A549 (cell line): ENCODE results near the gene TNFAIP2.

Experiments used
- CTCF ChIP-seq: fragments of >200 bp; sonication (Bioruptor Twin); formaldehyde crosslinking; IDR thresholded peaks from 3 replicates; pipeline ENCODE4 v1.5.1; 2016
- SREBF2 ChIP-seq: fragments of 450-650 bp; IDR thresholded peaks from 2 replicates; pipeline ENCODE4 v1.6.1; 2014; ENCODE audit warnings: mild to moderate bottlenecking, moderate library complexity
- USF2 ChIP-seq: fragments of 450-650 bp; IDR thresholded peaks from 2 replicates; pipeline ENCODE4 v1.6.1; 2014; ENCODE audit warnings: antibody characterized with exemption
- TF ChIP-seq, protein P1 (sequence below): IDR thresholded peaks from 2 replicates; pipeline ENCODE4 v1.6.1; 2012

- TF ChIP-seq, protein P1, sequence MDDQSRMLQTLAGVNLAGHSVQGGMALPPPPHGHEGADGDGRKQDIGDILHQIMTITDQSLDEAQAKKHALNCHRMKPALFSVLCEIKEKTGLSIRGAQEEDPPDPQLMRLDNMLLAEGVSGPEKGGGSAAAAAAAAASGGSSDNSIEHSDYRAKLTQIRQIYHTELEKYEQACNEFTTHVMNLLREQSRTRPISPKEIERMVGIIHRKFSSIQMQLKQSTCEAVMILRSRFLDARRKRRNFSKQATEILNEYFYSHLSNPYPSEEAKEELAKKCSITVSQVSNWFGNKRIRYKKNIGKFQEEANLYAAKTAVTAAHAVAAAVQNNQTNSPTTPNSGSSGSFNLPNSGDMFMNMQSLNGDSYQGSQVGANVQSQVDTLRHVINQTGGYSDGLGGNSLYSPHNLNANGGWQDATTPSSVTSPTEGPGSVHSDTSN, result no peak
- no peak for TF ChIP-seq SREBF2
- TF ChIP-seq USF2, result no peak
- no peak for TF ChIP-seq CTCF
These were observed 32.7 kb upstream of the TNFAIP2 start for GRCh38 chr14:103090481-103091020.
